Activated CD4-positive, alpha-beta T cell treated with anti-CD3 and anti-CD28 coated beads, Interleukin-2, Interleukin-6, amounts not matched to agents 100 ng/mL and 50 ng/mL, durations not matched to agents 16 hours and 8 hours (primary cell): ENCODE results near the gene CRIP3.

Experiments
- DNase-seq: peaks from one replicate; pipeline ENCODE4 v3.0.0-alpha.2; 2020

CRIP3 gene

GRCh38 chr6:43286980-43287716 is 21.5 kb downstream of the CRIP3 start:
- no peak for DNase-seq

- no peak for DNase-seq
These were observed 22.1 kb downstream of the CRIP3 start for GRCh38 chr6:43286456-43286979.

- DNase-seq = no peak
These were observed 22.8 kb downstream of the CRIP3 start for GRCh38 chr6:43285832-43286231.

- no peak for DNase-seq
These were observed 23.4 kb downstream of the CRIP3 start for GRCh38 chr6:43284991-43285781.

GRCh38 chr6:43283905-43284304 is 24.7 kb downstream of the CRIP3 start:
- DNase-seq = no peak

GRCh38 chr6:43283514-43283901 is 25.1 kb downstream of the CRIP3 start:
- DNase-seq = no peak

- no peak for DNase-seq
These were observed 25.8 kb downstream of the CRIP3 start for GRCh38 chr6:43282636-43283513.

GRCh38 chr6:43282060-43282459 is 26.6 kb downstream of the CRIP3 start:
- DNase-seq = no peak

GRCh38 chr6:43280234-43280633 is 28.4 kb downstream of the CRIP3 start:
- DNase-seq = no peak

GRCh38 chr6:43278524-43279078 is 30.0 kb downstream of the CRIP3 start:
- no peak for DNase-seq

- DNase-seq = no peak
These were observed 30.7 kb downstream of the CRIP3 start for GRCh38 chr6:43277643-43278523.

GRCh38 chr6:43277306-43277642 is 31.4 kb downstream of the CRIP3 start:
- no peak for DNase-seq

GRCh38 chr6:43276577-43277305 is 31.9 kb downstream of the CRIP3 start:
- DNase-seq = no peak

GRCh38 chr6:43275801-43276576 is 32.6 kb downstream of the CRIP3 start:
- peak; percentile 24 for DNase-seq

GRCh38 chr6:43274916-43275597 is 33.6 kb downstream of the CRIP3 start:
- no peak for DNase-seq

- no peak for DNase-seq
These were observed 34.3 kb downstream of the CRIP3 start for GRCh38 chr6:43274127-43274915.

- DNase-seq = no peak
These were observed 34.9 kb downstream of the CRIP3 start for GRCh38 chr6:43273707-43274106.

- no peak for DNase-seq
These were observed 36.7 kb downstream of the CRIP3 start for GRCh38 chr6:43271944-43272343.
